CD4-positive, alpha-beta T cell (primary cell): Measurements from ENCODE around the gene ZBTB7C. TPM values are rescaled to one million over a fixed set of nuclear protein-coding genes. Genes with fewer than 3 reads are reported as not detected.

Source experiments
- ATAC-seq: fragments of 200-7000 bp; cut with Tn5 transposase; one replicate; pipeline ENCODE4 v1.10.0; 2022; ENCODE audit warnings: mild to moderate bottlenecking; ENCODE audit not compliant: poor library complexity
- CTCF ChIA-PET: fragments of 350-600 bp; sonication (Branson Sonifier 250); formaldehyde crosslinking; loops from one replicate; lab custom pipeline; 2021; ENCODE audit warnings: antibody characterized with exemption, inconsistent platforms; lab: Charles Lee
- POLR2A ChIA-PET: fragments of 350-600 bp; sonication (Branson Sonifier 250); formaldehyde crosslinking; loops from one replicate; lab custom pipeline; 2021; ENCODE audit warnings: antibody characterized with exemption, inconsistent platforms; lab: Charles Lee
- DNase-seq, 14 experiments: peaks; one replicate each; pipeline ENCODE4 v3.0.0-alpha.2; 2013 to 2020; ENCODE audit warnings: mixed read lengths in 2 of 14
- H3K27ac ChIP-seq, 2 donors: one replicate each; pipeline versions ENCODE4 v1.5.1 to v1.7.0; 2013; ENCODE audit warnings: low read length in 2 of 2, low read depth in 1 of 2, mild to moderate bottlenecking in 1 of 2
- H3K27me3 ChIP-seq, 2 experiments: 1 replicate in 1 of 2; 2 replicates in 1 of 2; pipeline versions ENCODE4 v1.6.1 to v1.7.0; 2013; ENCODE audit warnings: low read length in 2 of 2, control low read depth in 1 of 2, mild to moderate bottlenecking in 1 of 2, moderate library complexity in 1 of 2; ENCODE audit not compliant: insufficient read depth in 2 of 2, control insufficient read depth in 1 of 2
- H3K36me3 ChIP-seq: one replicate; pipeline ENCODE4 v1.6.1; 2013; ENCODE audit warnings: low read length, control low read depth; ENCODE audit not compliant: insufficient read depth
- H3K4me1 ChIP-seq: one replicate; pipeline ENCODE4 v1.6.1; 2013; ENCODE audit warnings: low read length, control low read depth; ENCODE audit not compliant: insufficient read depth
- H3K4me3 ChIP-seq: one replicate; pipeline ENCODE4 v1.5.1; 2013; ENCODE audit warnings: mild to moderate bottlenecking, low read length, moderate library complexity
- H3K9me3 ChIP-seq, 2 experiments: 1 replicate in 1 of 2; 2 replicates in 1 of 2; pipeline versions ENCODE4 v1.6.1 to v1.7.0; 2013; ENCODE audit warnings: low read length in 2 of 2, mild to moderate bottlenecking in 2 of 2, control low read depth in 1 of 2, moderate library complexity in 1 of 2; ENCODE audit not compliant: control insufficient read depth in 1 of 2, insufficient read depth in 1 of 2
- H3K27ac Mint-ChIP-seq: one replicate; pipeline ENCODE4 v1.8.0; 2020; ENCODE audit warnings: mixed read lengths
- H3K27me3 Mint-ChIP-seq: one replicate; pipeline ENCODE4 v1.8.0; 2021; ENCODE audit warnings: mixed read lengths
- H3K36me3 Mint-ChIP-seq: one replicate; pipeline ENCODE4 v1.8.0; 2021; ENCODE audit warnings: low read depth, mixed read lengths
- H3K4me1 Mint-ChIP-seq: one replicate; pipeline ENCODE4 v1.8.0; 2021; ENCODE audit warnings: low read depth, mixed read lengths
- H3K4me3 Mint-ChIP-seq: one replicate; pipeline ENCODE4 v1.8.0; 2020; ENCODE audit warnings: mild to moderate bottlenecking, mixed read lengths
- H3K9me3 Mint-ChIP-seq: one replicate; pipeline ENCODE4 v1.8.0; 2020; ENCODE audit warnings: mixed read lengths
- intact Hi-C, 2 experiments: fragments of 100-400 bp; cut with DNase I in 1 of 2; cut with micrococcal nuclease in 1 of 2; formaldehyde crosslinking; loops; one replicate each; pipeline versions ENCODE4 v1.15.1 to v1.9.0; 2023 to 2025; cut with DNase I, micrococcal nuclease
- total RNA-seq, 174 experiments: library from RNA in 2 of 174; stranded (reverse) in 2 of 174; gene quantifications; one replicate each; pipeline ENCODE4 v1.2.3 and lab custom pipeline; 2021 to 2026
- TF ChIP-seq, protein P1 (sequence below): fragments of 200-600 bp; IDR thresholded peaks from one replicate; pipeline ENCODE4 v1.8.0; 2022; ENCODE audit warnings: antibody characterized with exemption, mild to moderate bottlenecking

ZBTB7C gene
- total RNA-seq, 2 experiments from 2014 or later = not detected

DNA sequence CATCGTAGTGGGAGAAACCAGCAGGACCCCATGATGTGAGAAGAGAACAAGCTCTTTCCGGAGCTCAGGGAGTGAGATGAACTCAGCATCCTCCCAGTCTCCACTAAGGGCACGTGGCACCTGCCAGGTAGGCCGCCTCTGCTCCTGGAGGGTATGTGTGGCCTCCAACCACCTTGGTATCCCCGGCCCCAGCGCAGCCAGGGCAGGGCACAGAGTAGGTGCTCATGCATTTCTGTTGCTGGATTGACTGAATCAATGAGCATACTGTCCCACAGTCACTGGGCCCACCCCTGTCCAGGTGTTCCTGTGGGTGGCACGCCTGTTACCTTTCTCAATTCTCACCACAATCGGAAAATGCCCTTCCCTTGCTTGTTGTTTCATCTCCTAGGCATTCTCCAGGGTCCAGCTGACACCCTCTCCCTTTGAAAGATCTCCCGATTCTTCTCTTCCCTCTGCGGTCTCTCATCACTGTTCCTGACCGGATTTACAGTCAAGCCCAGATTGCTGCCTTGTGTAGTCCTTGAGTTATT lies 340.2 kb downstream of the ZBTB7C start:
- Mint-ChIP-seq H3K4me3 (no peak overlapping the region), H3K36me3 (no peaks in the 10 kb centered on the region), H3K27me3 (peaks cover 11% of the 10 kb centered on the region), H3K4me1 (no peaks in the 10 kb centered on the region), H3K27ac (no peak overlapping the region), H3K9me3 (no peaks in the 10 kb centered on the region)
- no peaks in the 10 kb centered on the region for H3K9me3 ChIP-seq
- CTCF ChIA-PET = no interaction called here
- no peak overlapping the region for H3K27ac ChIP-seq
- TF ChIP-seq, protein P1, sequence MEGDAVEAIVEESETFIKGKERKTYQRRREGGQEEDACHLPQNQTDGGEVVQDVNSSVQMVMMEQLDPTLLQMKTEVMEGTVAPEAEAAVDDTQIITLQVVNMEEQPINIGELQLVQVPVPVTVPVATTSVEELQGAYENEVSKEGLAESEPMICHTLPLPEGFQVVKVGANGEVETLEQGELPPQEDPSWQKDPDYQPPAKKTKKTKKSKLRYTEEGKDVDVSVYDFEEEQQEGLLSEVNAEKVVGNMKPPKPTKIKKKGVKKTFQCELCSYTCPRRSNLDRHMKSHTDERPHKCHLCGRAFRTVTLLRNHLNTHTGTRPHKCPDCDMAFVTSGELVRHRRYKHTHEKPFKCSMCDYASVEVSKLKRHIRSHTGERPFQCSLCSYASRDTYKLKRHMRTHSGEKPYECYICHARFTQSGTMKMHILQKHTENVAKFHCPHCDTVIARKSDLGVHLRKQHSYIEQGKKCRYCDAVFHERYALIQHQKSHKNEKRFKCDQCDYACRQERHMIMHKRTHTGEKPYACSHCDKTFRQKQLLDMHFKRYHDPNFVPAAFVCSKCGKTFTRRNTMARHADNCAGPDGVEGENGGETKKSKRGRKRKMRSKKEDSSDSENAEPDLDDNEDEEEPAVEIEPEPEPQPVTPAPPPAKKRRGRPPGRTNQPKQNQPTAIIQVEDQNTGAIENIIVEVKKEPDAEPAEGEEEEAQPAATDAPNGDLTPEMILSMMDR = no peak
- intact Hi-C loops = no loop called here
- H3K27me3 ChIP-seq = peaks cover 0 to 4% of the 10 kb centered on the region in 2 experiments
- H3K36me3 ChIP-seq = no peaks in the 10 kb centered on the region
- POLR2A ChIA-PET = no interaction called here
- ATAC-seq (no peak), DNase-seq (no peak)
- H3K4me3 ChIP-seq = no peak overlapping the region
- H3K4me1 ChIP-seq = no peaks in the 10 kb centered on the region

DNA sequence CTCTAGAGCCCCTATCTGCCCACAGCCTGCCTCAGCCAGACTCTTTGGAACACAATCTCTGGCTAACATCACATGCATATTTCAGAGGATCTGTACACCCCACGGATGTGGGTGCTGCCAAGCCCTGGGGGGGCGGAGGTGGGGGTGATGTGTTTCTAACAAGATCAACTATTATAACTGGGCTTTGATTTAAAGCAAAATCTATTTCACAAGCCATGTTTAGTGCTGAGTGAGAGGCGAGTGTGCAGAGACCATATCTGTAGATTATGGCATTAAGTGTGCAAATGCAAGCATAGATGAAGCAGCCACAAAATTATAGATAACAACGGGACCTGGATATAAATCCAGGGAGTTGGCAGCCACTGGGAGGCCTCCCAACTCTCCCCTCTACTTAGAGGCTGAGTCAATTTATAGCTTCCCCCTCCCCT lies 342.9 kb downstream of the ZBTB7C start:
- Histone ChIP-seq H3K27me3 (peaks cover 0 to 4% of the 10 kb centered on the region in 2 experiments), H3K4me1 (no peaks in the 10 kb centered on the region), H3K36me3 (no peaks in the 10 kb centered on the region), H3K9me3 (no peaks in the 10 kb centered on the region), H3K4me3 (no peak overlapping the region), H3K27ac (no peak overlapping the region)
- TF ChIP-seq, protein P1 = no peak
- Mint-ChIP-seq H3K36me3 (no peaks in the 10 kb centered on the region), H3K27me3 (peaks cover 10% of the 10 kb centered on the region), H3K9me3 (no peaks in the 10 kb centered on the region), H3K4me1 (no peaks in the 10 kb centered on the region), H3K4me3 (no peak overlapping the region), H3K27ac (no peak overlapping the region)
- ChIA-PET CTCF (no interaction called here), POLR2A (no interaction called here)
- intact Hi-C loops = no loop called here
- ATAC-seq = no peak
- no peak for DNase-seq

DNA sequence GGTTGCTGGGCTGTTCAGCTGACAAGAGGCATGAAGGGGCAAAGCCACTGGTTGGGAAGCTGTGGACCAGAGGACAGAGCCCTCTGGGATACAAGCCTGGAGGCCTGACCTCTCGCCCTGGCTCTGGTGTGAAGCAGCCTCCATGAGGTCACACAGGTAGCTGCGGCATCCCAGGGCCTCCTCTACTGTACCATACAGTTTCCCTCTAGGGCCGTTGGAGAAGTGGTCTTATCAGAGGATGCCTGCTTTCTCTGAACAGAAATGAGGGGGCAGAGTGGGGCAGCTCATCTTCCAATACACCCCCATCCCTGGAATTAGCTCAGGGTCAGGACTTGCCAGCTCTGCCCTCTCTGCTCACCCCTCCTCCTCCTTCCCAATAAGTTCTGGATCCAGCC lies 343.6 kb downstream of the ZBTB7C start:
- H3K4me1 Mint-ChIP-seq = no peaks in the 10 kb centered on the region
- TF ChIP-seq, protein P1 = no peak
- peaks cover 0 to 2% of the 10 kb centered on the region in 2 experiments for H3K27me3 ChIP-seq
- no peak overlapping the region for H3K27ac ChIP-seq
- DNase-seq = no peak
- H3K4me3 Mint-ChIP-seq = no peak overlapping the region
- no peaks in the 10 kb centered on the region for H3K9me3 Mint-ChIP-seq
- H3K4me3 ChIP-seq = no peak overlapping the region
- H3K27me3 Mint-ChIP-seq = peaks cover 13% of the 10 kb centered on the region
- H3K9me3 ChIP-seq = no peaks in the 10 kb centered on the region
- H3K4me1 ChIP-seq = no peaks in the 10 kb centered on the region
- H3K27ac Mint-ChIP-seq = no peak overlapping the region
- H3K36me3 ChIP-seq = no peaks in the 10 kb centered on the region
- POLR2A ChIA-PET = no interaction called here
- ATAC-seq = no peak
- CTCF ChIA-PET = no interaction called here
- no peaks in the 10 kb centered on the region for H3K36me3 Mint-ChIP-seq
- intact Hi-C loops = no loop called here
